Fibroblast of lung (primary cell): ENCODE data around the gene SERP1. TPM values are rescaled to one million over a fixed set of nuclear protein-coding genes. Genes with fewer than 3 reads are reported as not detected.

Source experiments
- DNase-seq, 2 donors: peaks; one replicate each; pipeline versions ENCODE4 v3.0.0 to v3.0.0-alpha.2; 2010; ENCODE audit warnings: low read depth in 2 of 2
- H2AFZ ChIP-seq: 2 replicates; pipeline ENCODE4 v1.5.1; 2012; ENCODE audit warnings: low read length, control low read depth, inconsistent platforms
- H3K27ac ChIP-seq: 2 replicates; pipeline ENCODE4 v1.5.1; 2011; ENCODE audit warnings: low read length, control low read depth; ENCODE audit not compliant: insufficient read depth
- H3K27me3 ChIP-seq: 2 replicates; pipeline ENCODE4 v1.5.1; 2011; ENCODE audit warnings: mild to moderate bottlenecking, low read length; ENCODE audit not compliant: control insufficient read depth, insufficient read depth
- H3K36me3 ChIP-seq: 2 replicates; pipeline ENCODE4 v1.5.1; 2011; ENCODE audit warnings: low read length; ENCODE audit not compliant: control insufficient read depth, insufficient read depth
- H3K4me1 ChIP-seq: 2 replicates; pipeline ENCODE4 v1.5.1; 2011; ENCODE audit warnings: low read length; ENCODE audit not compliant: control insufficient read depth, insufficient read depth; ENCODE audit errors: extremely low read depth
- H3K4me2 ChIP-seq: 2 replicates; pipeline ENCODE4 v1.5.1; 2011; ENCODE audit warnings: low read length, control low read depth; ENCODE audit not compliant: insufficient read depth; ENCODE audit errors: extremely low read depth
- H3K4me3 ChIP-seq, 4 experiments: fragments of 200-600 bp in 1 of 4; sonication (generic) in 1 of 4; replicated peaks in 1 of 4; 2 replicates each; pipeline ENCODE4 v1.5.1; 2011 to 2016; ENCODE audit warnings: low read length in 4 of 4, low read depth in 3 of 4, mild to moderate bottlenecking in 3 of 4, control low read depth in 2 of 4, inconsistent platforms in 1 of 4, mixed read lengths in 1 of 4; ENCODE audit not compliant: insufficient read depth in 1 of 4; ENCODE audit errors: control extremely low read depth in 1 of 4
- H3K79me2 ChIP-seq: 2 replicates; pipeline ENCODE4 v1.5.1; 2012; ENCODE audit warnings: mild to moderate bottlenecking, low read length, inconsistent platforms; ENCODE audit not compliant: control insufficient read depth, insufficient read depth
- H3K9ac ChIP-seq: 2 replicates; pipeline ENCODE4 v1.5.1; 2011; ENCODE audit warnings: mild to moderate bottlenecking, low read length, control low read depth; ENCODE audit not compliant: insufficient read depth
- H3K9me3 ChIP-seq: 2 replicates; pipeline ENCODE4 v1.5.1; 2012; ENCODE audit warnings: low read depth, low read length; ENCODE audit not compliant: control insufficient read depth, insufficient read depth
- H4K20me1 ChIP-seq: 2 replicates; pipeline ENCODE4 v1.5.1; 2011; ENCODE audit warnings: low read length; ENCODE audit not compliant: control insufficient read depth, insufficient read depth; ENCODE audit errors: extremely low read depth
- EZH2 ChIP-seq: IDR thresholded peaks from 2 replicates; pipeline ENCODE4 v1.5.1; 2012; ENCODE audit warnings: low read length, control low read depth, mild to moderate bottlenecking; ENCODE audit errors: missing control alignments
- polyA plus RNA-seq, 2 donors: library from polyadenylated mRNA; depleted of rRNA in 1 of 2; stranded (reverse) in 1 of 2; unstranded in 1 of 2; fragments of >200 nt; gene quantifications; 2 replicates each; pipeline ENCODE4 v1.2.1, GENCODE V29; 2011 to 2012; ENCODE audit warnings: missing spikeins in 1 of 2
- total RNA-seq: library from RNA; depleted of rRNA; stranded (reverse); fragments of >200 nt; gene quantifications from 2 replicates; pipeline ENCODE4 v1.2.1, GENCODE V29; 2014
- TF ChIP-seq, protein P1 (sequence below), 2 donors: IDR thresholded peaks in 1 of 2; conservative IDR thresholded peaks in 1 of 2; 1 replicate in 1 of 2; 2 replicates in 1 of 2; pipeline ENCODE4 v1.5.1; 2011 to 2012; ENCODE audit warnings: low read length in 2 of 2, control low read depth in 1 of 2, inconsistent platforms in 1 of 2, low read depth in 1 of 2, mild to moderate bottlenecking in 1 of 2

Gene SERP1
- total and polyA plus RNA-seq, 2 donors (not counting 1 experiment from before 2014, with no cell fraction given): 105 to 135 TPM

DNA sequence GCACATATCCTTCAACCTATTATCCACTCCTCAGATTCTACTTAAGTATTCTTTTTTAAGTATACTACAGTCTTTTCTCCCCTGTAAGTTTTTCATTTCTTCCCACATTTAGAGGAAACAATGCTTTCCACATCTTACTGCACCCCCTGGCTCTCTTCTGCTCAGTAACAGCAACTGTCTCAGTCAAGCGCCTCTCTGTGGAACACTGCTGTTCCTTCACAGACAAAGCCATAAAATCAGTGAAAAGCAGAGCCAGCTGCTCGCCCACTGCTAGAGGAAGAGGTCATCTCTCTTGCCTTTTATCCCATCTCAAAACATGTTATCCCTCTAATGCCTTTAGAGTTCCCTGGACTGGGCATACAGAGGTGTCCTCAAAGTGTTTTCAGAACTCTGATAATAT, 24.8 kb downstream of the SERP1 start:
- no peaks in the 10 kb centered on the region for H4K20me1 ChIP-seq
- H3K4me3 ChIP-seq: no peak overlapping the region
- peak overlapping the region; percentile 11 for H2AFZ ChIP-seq
- DNase-seq: no peak
- no peaks in the 10 kb centered on the region for H3K9me3 ChIP-seq
- no peaks in the 10 kb centered on the region for H3K36me3 ChIP-seq
- H3K27ac ChIP-seq: no peak overlapping the region
- H3K4me2 ChIP-seq: no peak overlapping the region
- no peak overlapping the region for H3K9ac ChIP-seq
- no peaks in the 10 kb centered on the region for H3K79me2 ChIP-seq
- H3K4me1 ChIP-seq: no peaks in the 10 kb centered on the region
- TF ChIP-seq, protein P1, sequence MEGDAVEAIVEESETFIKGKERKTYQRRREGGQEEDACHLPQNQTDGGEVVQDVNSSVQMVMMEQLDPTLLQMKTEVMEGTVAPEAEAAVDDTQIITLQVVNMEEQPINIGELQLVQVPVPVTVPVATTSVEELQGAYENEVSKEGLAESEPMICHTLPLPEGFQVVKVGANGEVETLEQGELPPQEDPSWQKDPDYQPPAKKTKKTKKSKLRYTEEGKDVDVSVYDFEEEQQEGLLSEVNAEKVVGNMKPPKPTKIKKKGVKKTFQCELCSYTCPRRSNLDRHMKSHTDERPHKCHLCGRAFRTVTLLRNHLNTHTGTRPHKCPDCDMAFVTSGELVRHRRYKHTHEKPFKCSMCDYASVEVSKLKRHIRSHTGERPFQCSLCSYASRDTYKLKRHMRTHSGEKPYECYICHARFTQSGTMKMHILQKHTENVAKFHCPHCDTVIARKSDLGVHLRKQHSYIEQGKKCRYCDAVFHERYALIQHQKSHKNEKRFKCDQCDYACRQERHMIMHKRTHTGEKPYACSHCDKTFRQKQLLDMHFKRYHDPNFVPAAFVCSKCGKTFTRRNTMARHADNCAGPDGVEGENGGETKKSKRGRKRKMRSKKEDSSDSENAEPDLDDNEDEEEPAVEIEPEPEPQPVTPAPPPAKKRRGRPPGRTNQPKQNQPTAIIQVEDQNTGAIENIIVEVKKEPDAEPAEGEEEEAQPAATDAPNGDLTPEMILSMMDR (conservative IDR thresholded peaks at IDR 0.05 in 1 of 2, IDR thresholded peaks at IDR 0.05 in 1 of 2; ENCODE audit: low read depth in 1 of 2, low read length in 2 of 2): peak in 1 of 2 donors; percentile 16
- TF ChIP-seq EZH2: no peak
- H3K27me3 ChIP-seq: no peaks in the 10 kb centered on the region

DNA sequence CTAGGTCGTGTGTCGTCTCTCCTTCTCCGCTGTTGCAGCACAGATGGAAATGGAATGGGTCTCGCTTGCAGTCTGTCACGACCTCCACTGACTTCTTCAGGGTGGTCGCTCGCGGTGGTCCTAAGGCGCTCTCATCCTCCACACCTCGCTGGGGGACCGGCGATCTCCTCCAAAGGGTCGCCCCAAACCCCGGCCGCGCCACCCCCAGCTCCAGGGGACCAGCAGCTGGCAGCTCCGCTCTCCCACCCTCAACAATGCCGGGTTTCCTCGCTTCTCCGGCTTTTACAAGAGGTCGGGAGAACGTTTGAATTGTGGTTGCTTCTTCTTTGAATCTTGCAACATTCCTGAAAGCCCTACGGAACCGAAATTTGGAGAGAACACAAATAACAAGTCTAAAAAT, 25.9 kb downstream of the SERP1 start:
- no peaks in the 10 kb centered on the region for H3K9me3 ChIP-seq
- H3K79me2 ChIP-seq: no peaks in the 10 kb centered on the region
- H2AFZ ChIP-seq: no peak overlapping the region
- H3K4me3 ChIP-seq: peak overlapping the region in 2 of 4 experiments; percentile 24 to 25
- H3K36me3 ChIP-seq: no peaks in the 10 kb centered on the region
- no peaks in the 10 kb centered on the region for H3K27me3 ChIP-seq
- H3K4me1 ChIP-seq: no peaks in the 10 kb centered on the region
- no peak overlapping the region for H3K4me2 ChIP-seq
- TF ChIP-seq, protein P1 (conservative IDR thresholded peaks at IDR 0.05 in 1 of 2, IDR thresholded peaks at IDR 0.05 in 1 of 2; ENCODE audit: low read depth in 1 of 2, low read length in 2 of 2): no peak
- TF ChIP-seq EZH2: no peak
- H3K9ac ChIP-seq: no peak overlapping the region
- H3K27ac ChIP-seq: no peak overlapping the region
- H4K20me1 ChIP-seq: no peaks in the 10 kb centered on the region
- DNase-seq: no peak

DNA sequence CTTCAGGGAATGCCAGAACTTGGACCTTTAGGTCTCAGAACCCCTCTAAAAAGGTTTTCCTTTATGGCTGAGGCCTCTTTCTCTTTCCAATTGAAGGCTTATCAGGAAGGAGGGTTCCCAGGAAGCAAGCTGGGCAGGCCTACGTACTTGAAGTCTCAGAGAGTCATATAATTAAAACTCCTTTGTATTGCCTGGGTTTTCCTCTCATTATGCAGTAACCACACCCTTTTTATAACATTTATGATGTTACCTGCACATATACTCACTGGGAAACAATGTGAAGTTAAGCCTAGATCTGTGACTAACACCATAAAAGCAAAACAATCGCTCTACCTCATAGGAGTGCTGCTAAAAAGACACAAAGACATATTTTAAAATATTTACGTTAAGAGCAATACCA, 27.3 kb downstream of the SERP1 start:
- no peaks in the 10 kb centered on the region for H3K36me3 ChIP-seq
- no peak for TF ChIP-seq EZH2
- TF ChIP-seq, protein P1 (conservative IDR thresholded peaks at IDR 0.05 in 1 of 2, IDR thresholded peaks at IDR 0.05 in 1 of 2; ENCODE audit: low read depth in 1 of 2, low read length in 2 of 2): no peak
- no peaks in the 10 kb centered on the region for H4K20me1 ChIP-seq
- no peak overlapping the region for H3K27ac ChIP-seq
- DNase-seq: no peak
- no peak overlapping the region for H3K9ac ChIP-seq
- H3K9me3 ChIP-seq: no peaks in the 10 kb centered on the region
- no peaks in the 10 kb centered on the region for H3K79me2 ChIP-seq
- no peaks in the 10 kb centered on the region for H3K4me1 ChIP-seq
- H3K4me3 ChIP-seq: no peak overlapping the region
- H2AFZ ChIP-seq: no peak overlapping the region
- H3K4me2 ChIP-seq: no peak overlapping the region
- no peaks in the 10 kb centered on the region for H3K27me3 ChIP-seq
